ENCODE measurements around the gene CMTM5. TPM values are rescaled to one million over a fixed set of nuclear protein-coding genes. Genes with fewer than 3 reads are reported as not detected.

CMTM5 gene
- total RNA-seq, 1 experiment from 2014 or later, result not detected

DNA sequence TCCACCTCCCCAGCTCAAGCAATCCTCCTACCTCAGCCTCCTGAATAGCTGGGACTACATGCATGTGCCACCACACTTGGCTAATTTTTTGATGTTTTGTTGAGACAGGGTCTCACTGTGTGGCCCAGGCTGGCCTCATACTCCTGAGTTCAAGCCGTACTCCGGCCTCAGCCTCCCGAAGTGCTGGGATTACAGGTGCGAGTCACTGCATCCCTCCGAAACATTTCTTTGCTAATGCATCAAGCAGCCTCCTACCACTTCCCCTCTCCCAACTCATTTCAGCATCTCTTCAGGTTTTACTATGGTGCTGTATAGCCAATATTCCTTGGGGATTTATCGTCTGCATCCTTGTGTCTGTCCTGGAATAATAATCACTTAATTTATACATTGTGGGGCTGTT, 21.9 kb upstream of the CMTM5 start (continued):
- TF ChIP-seq, protein P1, sequence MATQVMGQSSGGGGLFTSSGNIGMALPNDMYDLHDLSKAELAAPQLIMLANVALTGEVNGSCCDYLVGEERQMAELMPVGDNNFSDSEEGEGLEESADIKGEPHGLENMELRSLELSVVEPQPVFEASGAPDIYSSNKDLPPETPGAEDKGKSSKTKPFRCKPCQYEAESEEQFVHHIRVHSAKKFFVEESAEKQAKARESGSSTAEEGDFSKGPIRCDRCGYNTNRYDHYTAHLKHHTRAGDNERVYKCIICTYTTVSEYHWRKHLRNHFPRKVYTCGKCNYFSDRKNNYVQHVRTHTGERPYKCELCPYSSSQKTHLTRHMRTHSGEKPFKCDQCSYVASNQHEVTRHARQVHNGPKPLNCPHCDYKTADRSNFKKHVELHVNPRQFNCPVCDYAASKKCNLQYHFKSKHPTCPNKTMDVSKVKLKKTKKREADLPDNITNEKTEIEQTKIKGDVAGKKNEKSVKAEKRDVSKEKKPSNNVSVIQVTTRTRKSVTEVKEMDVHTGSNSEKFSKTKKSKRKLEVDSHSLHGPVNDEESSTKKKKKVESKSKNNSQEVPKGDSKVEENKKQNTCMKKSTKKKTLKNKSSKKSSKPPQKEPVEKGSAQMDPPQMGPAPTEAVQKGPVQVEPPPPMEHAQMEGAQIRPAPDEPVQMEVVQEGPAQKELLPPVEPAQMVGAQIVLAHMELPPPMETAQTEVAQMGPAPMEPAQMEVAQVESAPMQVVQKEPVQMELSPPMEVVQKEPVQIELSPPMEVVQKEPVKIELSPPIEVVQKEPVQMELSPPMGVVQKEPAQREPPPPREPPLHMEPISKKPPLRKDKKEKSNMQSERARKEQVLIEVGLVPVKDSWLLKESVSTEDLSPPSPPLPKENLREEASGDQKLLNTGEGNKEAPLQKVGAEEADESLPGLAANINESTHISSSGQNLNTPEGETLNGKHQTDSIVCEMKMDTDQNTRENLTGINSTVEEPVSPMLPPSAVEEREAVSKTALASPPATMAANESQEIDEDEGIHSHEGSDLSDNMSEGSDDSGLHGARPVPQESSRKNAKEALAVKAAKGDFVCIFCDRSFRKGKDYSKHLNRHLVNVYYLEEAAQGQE (IDR thresholded peaks at IDR 0.05; ENCODE audit: low read depth), result no peak
- TF ChIP-seq YY1 (IDR thresholded peaks at IDR 0.05; ENCODE audit: extremely low read depth, insufficient replicate concordance, low read depth, low read length) (no peak), SIN3A (IDR thresholded peaks at IDR 0.05; ENCODE audit: low read depth) (no peak), POLR2A (IDR thresholded peaks at IDR 0.05; ENCODE audit: borderline replicate concordance, extremely low read depth, insufficient read depth, insufficient read length) (no peak), EZH2phosphoT487 (IDR thresholded peaks at IDR 0.05; ENCODE audit: borderline replicate concordance) (no peak)
- TF ChIP-seq, protein P2, sequence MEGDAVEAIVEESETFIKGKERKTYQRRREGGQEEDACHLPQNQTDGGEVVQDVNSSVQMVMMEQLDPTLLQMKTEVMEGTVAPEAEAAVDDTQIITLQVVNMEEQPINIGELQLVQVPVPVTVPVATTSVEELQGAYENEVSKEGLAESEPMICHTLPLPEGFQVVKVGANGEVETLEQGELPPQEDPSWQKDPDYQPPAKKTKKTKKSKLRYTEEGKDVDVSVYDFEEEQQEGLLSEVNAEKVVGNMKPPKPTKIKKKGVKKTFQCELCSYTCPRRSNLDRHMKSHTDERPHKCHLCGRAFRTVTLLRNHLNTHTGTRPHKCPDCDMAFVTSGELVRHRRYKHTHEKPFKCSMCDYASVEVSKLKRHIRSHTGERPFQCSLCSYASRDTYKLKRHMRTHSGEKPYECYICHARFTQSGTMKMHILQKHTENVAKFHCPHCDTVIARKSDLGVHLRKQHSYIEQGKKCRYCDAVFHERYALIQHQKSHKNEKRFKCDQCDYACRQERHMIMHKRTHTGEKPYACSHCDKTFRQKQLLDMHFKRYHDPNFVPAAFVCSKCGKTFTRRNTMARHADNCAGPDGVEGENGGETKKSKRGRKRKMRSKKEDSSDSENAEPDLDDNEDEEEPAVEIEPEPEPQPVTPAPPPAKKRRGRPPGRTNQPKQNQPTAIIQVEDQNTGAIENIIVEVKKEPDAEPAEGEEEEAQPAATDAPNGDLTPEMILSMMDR (IDR thresholded peaks at IDR 0.05 in 2 of 3, conservative IDR thresholded peaks at IDR 0.05 in 1 of 3; ENCODE audit: borderline replicate concordance in 1 of 3, insufficient read depth in 1 of 3, low read depth in 2 of 3, low read length in 2 of 3), result no peak

DNA sequence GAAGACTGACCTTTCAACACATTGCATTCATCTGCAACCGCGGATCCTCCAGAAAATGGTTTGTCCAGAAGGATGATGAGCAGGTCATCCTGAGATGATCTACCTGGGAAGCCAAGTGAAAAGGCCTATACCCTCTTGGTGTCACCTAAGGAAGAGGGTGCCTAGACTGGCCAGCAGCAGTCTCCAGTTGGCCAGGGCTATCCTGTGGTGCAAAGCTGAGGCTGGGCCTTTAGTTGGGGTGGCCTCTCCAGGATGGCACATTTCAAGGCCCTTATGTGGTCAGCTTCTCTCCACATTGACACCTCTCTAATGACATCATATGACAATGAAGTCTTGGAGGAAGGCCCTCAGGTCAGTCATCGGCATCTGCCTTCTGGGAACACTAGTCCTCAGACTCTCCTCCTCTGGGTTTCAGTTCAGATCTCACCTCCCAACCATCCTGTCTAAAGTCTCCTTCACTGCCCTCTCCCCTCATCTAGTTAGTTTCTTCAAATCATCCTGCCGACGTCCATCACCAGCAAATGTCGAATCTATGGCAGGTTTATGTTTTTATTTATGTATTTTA, 20.9 kb upstream of the CMTM5 start:
- intact Hi-C loops (cut with micrococcal nuclease), result no loop called here
- Histone ChIP-seq H3K27ac (ENCODE audit: low read depth, low read length) (no peak overlapping the region), H3K9me2 (ENCODE audit: insufficient read depth) (no peaks in the 10 kb centered on the region), H3K9ac (ENCODE audit: low read length) (no peak overlapping the region), H3K4me3 (replicated peaks in 1 of 2; ENCODE audit: low read depth in 1 of 2, low read length in 2 of 2) (no peak overlapping the region), H3K27me3 (ENCODE audit: insufficient read depth, low read length) (no peaks in the 10 kb centered on the region), H3K9me3 (ENCODE audit: control insufficient read depth in 1 of 2, insufficient read depth in 1 of 2, low read depth in 1 of 2, low read length in 2 of 2) (no peaks in the 10 kb centered on the region), H3K4me1 (ENCODE audit: control insufficient read depth in 1 of 2, insufficient read depth in 2 of 2, low read length in 2 of 2) (0 out of 4 replicates have a peak, but pooled peaks cover 0 to 2% of the 10 kb centered on the region in 2 experiments), H3K36me3 (ENCODE audit: control insufficient read depth in 1 of 2, insufficient read depth in 2 of 2, low read length in 2 of 2) (no peaks in the 10 kb centered on the region), H4K20me1 (ENCODE audit: insufficient read depth) (no peaks in the 10 kb centered on the region), H3K4me2 (ENCODE audit: low read length) (no peak overlapping the region), H2AFZ (ENCODE audit: low read depth, low read length, poor library complexity, severe bottlenecking) (no peak overlapping the region), H3K79me2 (ENCODE audit: insufficient read depth, low read length) (no peaks in the 10 kb centered on the region)
- CTCF ChIA-PET, result no interaction called here
- DNase-seq (ENCODE audit: low read depth, low spot score) (no peak), ATAC-seq (no peak)
- BruUV-seq (replicated peaks), result no TSS peak
- RAD21 ChIA-PET (ENCODE audit: low non-redundant PET in 1 of 2, low total read pairs in 2 of 2, uncharacterized antibody in 2 of 2, unreplicated experiment in 2 of 2), result no interaction called here
- POLR2A ChIA-PET, result no interaction called here
- TF ChIP-seq TCF7L2 (IDR thresholded peaks at IDR 0.05; ENCODE audit: borderline replicate concordance, extremely low read depth, insufficient read depth, insufficient read length), result no peak
- TF ChIP-seq POLR2A (IDR thresholded peaks at IDR 0.05; ENCODE audit: borderline replicate concordance, extremely low read depth, insufficient read depth, insufficient read length), result no peak
- TF ChIP-seq EZH2phosphoT487 (IDR thresholded peaks at IDR 0.05; ENCODE audit: borderline replicate concordance), result no peak
- TF ChIP-seq ZFX (IDR thresholded peaks at IDR 0.05), result no peak
- no peak for TF ChIP-seq SIN3A (IDR thresholded peaks at IDR 0.05; ENCODE audit: low read depth)
- no peak for TF ChIP-seq SRF (IDR thresholded peaks at IDR 0.05; ENCODE audit: low read depth)
- TF ChIP-seq, protein P3, sequence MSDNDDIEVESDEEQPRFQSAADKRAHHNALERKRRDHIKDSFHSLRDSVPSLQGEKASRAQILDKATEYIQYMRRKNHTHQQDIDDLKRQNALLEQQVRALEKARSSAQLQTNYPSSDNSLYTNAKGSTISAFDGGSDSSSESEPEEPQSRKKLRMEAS (IDR thresholded peaks at IDR 0.05), result no peak
- TF ChIP-seq ZNF274 (IDR thresholded peaks at IDR 0.05; ENCODE audit: low read depth, low read length), result no peak
- TF ChIP-seq, protein P2 (IDR thresholded peaks at IDR 0.05 in 2 of 3, conservative IDR thresholded peaks at IDR 0.05 in 1 of 3; ENCODE audit: borderline replicate concordance in 1 of 3, insufficient read depth in 1 of 3, low read depth in 2 of 3, low read length in 2 of 3), result no peak
- TF ChIP-seq, protein P4, sequence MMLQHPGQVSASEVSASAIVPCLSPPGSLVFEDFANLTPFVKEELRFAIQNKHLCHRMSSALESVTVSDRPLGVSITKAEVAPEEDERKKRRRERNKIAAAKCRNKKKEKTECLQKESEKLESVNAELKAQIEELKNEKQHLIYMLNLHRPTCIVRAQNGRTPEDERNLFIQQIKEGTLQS (IDR thresholded peaks at IDR 0.05), result no peak
- TF ChIP-seq EGR1 (IDR thresholded peaks at IDR 0.05; ENCODE audit: low read depth), result no peak

All from HCT116 (cell line).